Fibroblast of pulmonary artery (primary cell): ENCODE measurements around the gene TOM1L2.

Experiments used
- DNase-seq: peaks from one replicate; pipeline ENCODE4 v3.0.0-alpha.2; 2010; ENCODE audit warnings: low read depth
- H3K4me3 ChIP-seq: replicated peaks from 2 replicates; pipeline ENCODE4 v1.5.1; 2011; ENCODE audit warnings: low read depth, mild to moderate bottlenecking, control low read depth, low read length, moderate library complexity
- TF ChIP-seq, protein P1 (sequence below): IDR thresholded peaks from 2 replicates; pipeline ENCODE4 v1.5.1; 2011; ENCODE audit warnings: mild to moderate bottlenecking, control low read depth, low read length, inconsistent platforms; ENCODE audit errors: missing control alignments

The TOM1L2 gene

GRCh38 chr17:17976931-17977570 is 4.9 kb upstream of the TOM1L2 start:
- TF ChIP-seq, protein P1, sequence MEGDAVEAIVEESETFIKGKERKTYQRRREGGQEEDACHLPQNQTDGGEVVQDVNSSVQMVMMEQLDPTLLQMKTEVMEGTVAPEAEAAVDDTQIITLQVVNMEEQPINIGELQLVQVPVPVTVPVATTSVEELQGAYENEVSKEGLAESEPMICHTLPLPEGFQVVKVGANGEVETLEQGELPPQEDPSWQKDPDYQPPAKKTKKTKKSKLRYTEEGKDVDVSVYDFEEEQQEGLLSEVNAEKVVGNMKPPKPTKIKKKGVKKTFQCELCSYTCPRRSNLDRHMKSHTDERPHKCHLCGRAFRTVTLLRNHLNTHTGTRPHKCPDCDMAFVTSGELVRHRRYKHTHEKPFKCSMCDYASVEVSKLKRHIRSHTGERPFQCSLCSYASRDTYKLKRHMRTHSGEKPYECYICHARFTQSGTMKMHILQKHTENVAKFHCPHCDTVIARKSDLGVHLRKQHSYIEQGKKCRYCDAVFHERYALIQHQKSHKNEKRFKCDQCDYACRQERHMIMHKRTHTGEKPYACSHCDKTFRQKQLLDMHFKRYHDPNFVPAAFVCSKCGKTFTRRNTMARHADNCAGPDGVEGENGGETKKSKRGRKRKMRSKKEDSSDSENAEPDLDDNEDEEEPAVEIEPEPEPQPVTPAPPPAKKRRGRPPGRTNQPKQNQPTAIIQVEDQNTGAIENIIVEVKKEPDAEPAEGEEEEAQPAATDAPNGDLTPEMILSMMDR = no peak
- H3K4me3 ChIP-seq = no peak overlapping the region
- DNase-seq = no peak

- TF ChIP-seq, protein P1 = no peak
- no peak overlapping the region for H3K4me3 ChIP-seq
- DNase-seq = no peak
These were observed 3.2 kb upstream of the TOM1L2 start for GRCh38 chr17:17975436-17975835.

DNA sequence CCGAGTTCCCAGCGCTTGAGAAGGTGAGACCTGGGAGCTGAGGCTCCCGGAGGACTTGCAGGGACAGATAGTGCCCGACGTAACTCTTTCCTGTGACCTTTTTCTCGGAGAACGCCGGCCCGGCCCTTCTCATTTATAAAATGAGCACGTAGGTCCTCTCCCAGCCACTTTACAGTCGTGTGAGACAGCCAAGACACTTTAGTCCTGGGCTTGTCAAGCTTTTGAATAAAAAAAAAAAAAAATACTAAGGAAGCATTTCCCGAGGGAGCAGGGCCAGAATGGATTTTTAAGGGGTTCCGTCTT is 703 bp upstream of the TOM1L2 start:
- H3K4me3 ChIP-seq = peak overlapping the region; percentile 75
- DNase-seq = no peak
- TF ChIP-seq, protein P1 = no peak

DNA sequence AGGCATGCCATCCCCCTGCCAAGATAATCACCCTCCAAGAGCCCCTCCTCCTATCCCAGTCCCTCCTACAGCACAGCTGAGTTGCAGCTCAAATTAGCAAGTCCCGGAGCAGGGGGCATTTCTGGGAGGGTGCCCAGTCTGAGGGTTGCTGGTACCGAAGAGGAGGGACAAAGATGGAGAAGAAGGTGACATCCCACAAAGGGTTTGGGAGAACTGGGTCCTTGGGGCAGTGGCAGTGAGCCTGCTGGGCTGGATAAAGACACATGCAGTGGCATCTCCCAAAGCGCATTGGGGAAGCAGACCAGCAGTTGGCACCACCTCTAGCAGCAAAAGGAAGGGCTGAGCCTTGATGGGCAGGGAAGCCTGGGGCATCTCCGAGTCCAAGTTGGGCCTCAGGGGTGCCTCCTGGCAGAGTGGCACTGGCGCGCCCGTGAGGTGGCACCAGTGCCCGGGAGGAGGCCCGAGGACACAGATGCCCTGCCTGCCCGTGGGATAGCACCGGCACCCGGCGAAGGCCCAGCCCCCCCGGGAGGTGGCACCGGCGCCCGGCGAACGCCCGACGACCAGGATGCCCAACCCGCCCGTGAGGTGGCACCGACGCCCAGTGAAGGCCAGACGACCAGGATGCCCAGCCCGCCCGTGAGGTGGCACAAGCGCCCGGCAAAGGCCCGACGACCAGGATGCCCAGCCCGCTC is 622 bp downstream of the TOM1L2 start:
- peak overlapping the region; percentile 74 for H3K4me3 ChIP-seq
- TF ChIP-seq, protein P1 = no peak

GRCh38 chr17:17970699-17971430 is 1.3 kb downstream of the TOM1L2 start:
- DNase-seq = peak; percentile 25
- TF ChIP-seq, protein P1 = no peak
- peak overlapping the region; percentile 74 for H3K4me3 ChIP-seq

More for the DNA sequence above, 622 bp downstream of the TOM1L2 start:
- DNase-seq = no peak

DNA sequence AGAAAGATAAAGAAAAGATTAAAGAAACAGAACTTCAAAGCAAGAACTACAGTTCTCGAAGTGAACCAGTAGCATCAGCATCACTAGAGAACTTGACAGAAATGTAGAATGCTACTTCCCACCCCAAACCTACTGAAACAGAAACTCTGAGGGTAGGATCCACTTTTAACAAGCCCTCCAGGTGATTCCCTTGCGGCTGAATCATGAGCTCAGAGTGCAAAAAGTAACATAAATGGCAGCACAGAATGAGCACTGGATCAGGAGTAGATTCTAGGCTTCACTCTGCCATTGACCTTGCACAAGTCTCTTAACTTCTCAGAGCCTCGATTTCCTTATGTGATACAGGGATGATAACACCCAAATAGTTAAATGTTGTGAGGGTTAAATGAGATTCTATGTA is 5.8 kb downstream of the TOM1L2 start:
- DNase-seq = no peak
- TF ChIP-seq, protein P1 = no peak
- H3K4me3 ChIP-seq = no peak overlapping the region
